GM19397 (cell line): ENCODE data around the gene ROBO1.

Experiments
- ATAC-seq: cut with Tn5 transposase; IDR thresholded peaks from one replicate; pipeline ENCODE4 v1.9.1; 2021; ENCODE audit warnings: mild to moderate bottlenecking, moderate library complexity; ENCODE audit not compliant: unreplicated experiment

The ROBO1 gene

GRCh38 chr3:79103307-79103706 lies 664.5 kb downstream of the ROBO1 start:
- ATAC-seq, result no peak

GRCh38 chr3:79097964-79098660 lies 669.7 kb downstream of the ROBO1 start:
- ATAC-seq, result no peak

GRCh38 chr3:79094654-79095053 lies 673.1 kb downstream of the ROBO1 start:
- ATAC-seq, result no peak

GRCh38 chr3:79086514-79086913 lies 681.3 kb downstream of the ROBO1 start:
- peak; percentile 85 for ATAC-seq

GRCh38 chr3:79085171-79085570 lies 682.6 kb downstream of the ROBO1 start:
- ATAC-seq, result no peak

- ATAC-seq, result no peak
Measured at GRCh38 chr3:79081335-79081734, 686.5 kb downstream of the ROBO1 start.

- ATAC-seq, result no peak
Measured at GRCh38 chr3:79074558-79074957, 693.2 kb downstream of the ROBO1 start.

- no peak for ATAC-seq
Measured at GRCh38 chr3:79067734-79068133, 700.1 kb downstream of the ROBO1 start.

GRCh38 chr3:79066481-79066880 lies 701.3 kb downstream of the ROBO1 start:
- ATAC-seq, result no peak

GRCh38 chr3:79063624-79064023 lies 704.2 kb downstream of the ROBO1 start:
- ATAC-seq, result no peak

- no peak for ATAC-seq
Measured at GRCh38 chr3:79057756-79058155, 710.0 kb downstream of the ROBO1 start.

- ATAC-seq, result no peak
Measured at GRCh38 chr3:79056498-79056897, 711.3 kb downstream of the ROBO1 start.

GRCh38 chr3:79052054-79052681 lies 715.6 kb downstream of the ROBO1 start:
- no peak for ATAC-seq

GRCh38 chr3:79047581-79047980 lies 720.2 kb downstream of the ROBO1 start:
- no peak for ATAC-seq

GRCh38 chr3:79041621-79042020 lies 726.2 kb downstream of the ROBO1 start:
- ATAC-seq, result no peak

- no peak for ATAC-seq
Measured at GRCh38 chr3:79040701-79041100, 727.1 kb downstream of the ROBO1 start.

GRCh38 chr3:79040091-79040490 lies 727.7 kb downstream of the ROBO1 start:
- ATAC-seq, result no peak

GRCh38 chr3:79039192-79039591 lies 728.6 kb downstream of the ROBO1 start:
- ATAC-seq, result no peak

- ATAC-seq, result no peak
Measured at GRCh38 chr3:79038636-79039035, 729.2 kb downstream of the ROBO1 start.

- ATAC-seq, result no peak
Measured at GRCh38 chr3:79038057-79038456, 729.7 kb downstream of the ROBO1 start.

GRCh38 chr3:79032686-79033318 lies 735.0 kb downstream of the ROBO1 start:
- no peak for ATAC-seq

- no peak for ATAC-seq
Measured at GRCh38 chr3:79030157-79030556, 737.6 kb downstream of the ROBO1 start.
